GM21360 (cell line): ENCODE data around the gene LFNG.

ENCODE experiments used
- ATAC-seq: cut with Tn5 transposase; IDR thresholded peaks from one replicate; pipeline ENCODE4 v1.9.1; 2021; ENCODE audit warnings: mild to moderate bottlenecking, moderate library complexity; ENCODE audit not compliant: unreplicated experiment

LFNG gene, protein sequence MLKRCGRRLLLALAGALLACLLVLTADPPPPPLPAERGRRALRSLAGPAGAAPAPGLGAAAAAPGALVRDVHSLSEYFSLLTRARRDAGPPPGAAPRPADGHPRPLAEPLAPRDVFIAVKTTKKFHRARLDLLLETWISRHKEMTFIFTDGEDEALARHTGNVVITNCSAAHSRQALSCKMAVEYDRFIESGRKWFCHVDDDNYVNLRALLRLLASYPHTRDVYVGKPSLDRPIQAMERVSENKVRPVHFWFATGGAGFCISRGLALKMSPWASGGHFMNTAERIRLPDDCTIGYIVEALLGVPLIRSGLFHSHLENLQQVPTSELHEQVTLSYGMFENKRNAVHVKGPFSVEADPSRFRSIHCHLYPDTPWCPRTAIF

DNA sequence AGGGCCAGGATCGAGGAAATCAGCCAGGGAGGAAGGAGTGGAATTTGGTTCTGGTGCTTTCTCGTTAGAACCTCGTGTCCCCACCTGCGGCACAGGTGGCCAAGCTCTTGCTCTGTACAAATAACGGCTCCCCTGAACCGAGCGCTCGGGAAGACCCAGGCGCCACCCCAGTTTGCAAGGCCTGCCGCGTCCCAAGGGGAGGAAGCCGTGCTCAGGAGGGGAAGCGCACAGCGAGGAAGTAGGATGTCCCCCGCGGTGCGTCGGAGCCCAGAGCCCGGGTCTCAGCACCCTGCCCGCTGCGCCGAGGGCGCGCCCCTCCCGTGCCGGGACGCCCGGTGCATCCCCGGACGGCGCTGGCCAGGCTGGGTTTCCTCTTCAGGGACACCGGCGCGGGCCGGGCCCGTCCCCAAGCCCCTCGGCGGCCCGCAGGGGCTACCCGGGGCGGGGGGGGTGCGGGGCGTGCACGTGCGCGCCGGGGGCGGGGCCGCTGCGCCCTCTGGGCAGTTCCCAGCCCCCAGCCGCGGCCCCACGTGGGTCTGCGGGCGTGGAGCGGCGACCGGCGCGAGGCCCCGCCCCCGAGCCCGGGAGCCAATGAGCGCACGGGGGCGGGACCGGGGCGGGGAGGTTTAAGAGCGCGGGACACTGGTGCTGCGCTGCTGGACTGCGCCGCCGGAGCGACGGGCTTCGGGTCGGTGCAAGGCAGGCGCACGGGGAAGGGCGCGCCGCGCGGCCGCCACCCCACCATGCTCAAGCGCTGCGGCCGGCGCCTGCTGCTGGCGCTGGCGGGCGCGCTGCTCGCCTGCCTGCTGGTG is at the start of gene LFNG:
TSS of gene LFNG (plus strand) at position 656 of the 812 bp plus-strand sequence. CDS start at position 744, 88 bp downstream.
- ATAC-seq, result peak; percentile 73

DNA sequence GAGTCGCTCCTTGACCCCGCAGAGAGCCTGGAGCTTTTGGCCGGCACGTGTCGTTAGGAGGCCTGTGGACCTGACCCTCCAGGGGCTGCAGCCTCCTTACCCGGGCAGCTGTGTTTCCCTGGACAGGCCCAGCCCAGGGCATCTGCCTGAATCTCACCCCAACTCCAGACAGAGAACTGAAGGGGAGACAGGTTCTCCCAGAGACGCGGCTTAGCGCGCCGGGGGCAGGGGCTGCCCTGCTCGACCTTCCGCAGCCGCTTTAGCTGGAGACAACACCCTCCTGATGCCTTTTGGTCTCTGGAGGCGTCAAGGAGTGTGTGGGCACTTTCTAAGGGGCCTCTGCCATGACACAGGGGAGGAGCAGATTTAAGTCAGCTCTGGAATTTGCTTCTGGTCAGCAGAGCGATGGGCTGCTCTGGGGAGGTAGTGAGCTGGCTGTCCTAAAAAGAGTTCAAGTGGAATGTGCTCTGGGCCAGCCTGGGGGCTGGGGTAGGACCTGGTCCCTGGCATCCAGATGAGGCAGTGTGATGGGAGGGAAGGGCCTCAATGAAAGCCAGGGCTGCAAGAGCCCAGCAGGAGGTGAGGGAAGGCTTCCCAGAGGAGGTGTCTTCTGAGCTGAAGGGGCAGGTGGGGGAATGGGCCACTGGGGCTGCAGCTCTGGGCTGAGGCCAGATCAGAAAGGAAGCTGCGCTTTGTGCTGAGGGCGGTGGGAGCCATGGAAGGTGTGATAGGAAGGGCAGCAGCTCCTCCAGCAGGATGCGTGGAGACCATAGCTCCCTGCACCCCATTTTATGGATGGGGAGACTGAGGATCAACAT is 49.2 kb upstream of the LFNG start:
- ATAC-seq, result no peak

- ATAC-seq, result no peak
Measured at GRCh38 chr7:2471022-2471329, 48.6 kb upstream of the LFNG start.

GRCh38 chr7:2471396-2471795 is 48.2 kb upstream of the LFNG start:
- ATAC-seq, result no peak

- no peak for ATAC-seq
Measured at GRCh38 chr7:2472739-2473138, 46.8 kb upstream of the LFNG start.

- no peak for ATAC-seq
Measured at GRCh38 chr7:2473496-2474180, 45.9 kb upstream of the LFNG start.

GRCh38 chr7:2474224-2474623 is 45.4 kb upstream of the LFNG start:
- no peak for ATAC-seq

- no peak for ATAC-seq
Measured at GRCh38 chr7:2474813-2475677, 44.5 kb upstream of the LFNG start.

DNA sequence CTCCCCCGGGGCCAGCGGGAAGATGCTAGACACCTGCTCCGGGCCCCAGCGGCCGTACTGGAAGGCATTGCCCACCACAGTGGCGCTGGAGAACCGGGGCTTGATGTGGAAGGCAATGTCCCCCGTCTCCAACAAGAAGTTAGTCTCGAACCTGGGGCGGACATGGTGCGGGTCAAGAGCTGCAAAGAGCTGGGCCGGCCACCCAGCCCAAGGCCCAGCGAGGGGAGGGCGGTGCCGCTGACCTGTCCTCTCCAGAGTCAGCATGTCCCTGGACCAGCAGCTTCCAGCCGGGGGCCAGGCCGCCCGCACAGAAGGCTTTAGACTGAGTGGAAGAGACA is 43.9 kb upstream of the LFNG start:
- no peak for ATAC-seq

GRCh38 chr7:2476298-2476697 is 43.3 kb upstream of the LFNG start, which contains the start of gene GRIFIN:
TSS of gene GRIFIN (minus strand) at chr7:2476398. CDS start at chr7:2476383, 15 bp downstream.
- no peak for ATAC-seq

DNA sequence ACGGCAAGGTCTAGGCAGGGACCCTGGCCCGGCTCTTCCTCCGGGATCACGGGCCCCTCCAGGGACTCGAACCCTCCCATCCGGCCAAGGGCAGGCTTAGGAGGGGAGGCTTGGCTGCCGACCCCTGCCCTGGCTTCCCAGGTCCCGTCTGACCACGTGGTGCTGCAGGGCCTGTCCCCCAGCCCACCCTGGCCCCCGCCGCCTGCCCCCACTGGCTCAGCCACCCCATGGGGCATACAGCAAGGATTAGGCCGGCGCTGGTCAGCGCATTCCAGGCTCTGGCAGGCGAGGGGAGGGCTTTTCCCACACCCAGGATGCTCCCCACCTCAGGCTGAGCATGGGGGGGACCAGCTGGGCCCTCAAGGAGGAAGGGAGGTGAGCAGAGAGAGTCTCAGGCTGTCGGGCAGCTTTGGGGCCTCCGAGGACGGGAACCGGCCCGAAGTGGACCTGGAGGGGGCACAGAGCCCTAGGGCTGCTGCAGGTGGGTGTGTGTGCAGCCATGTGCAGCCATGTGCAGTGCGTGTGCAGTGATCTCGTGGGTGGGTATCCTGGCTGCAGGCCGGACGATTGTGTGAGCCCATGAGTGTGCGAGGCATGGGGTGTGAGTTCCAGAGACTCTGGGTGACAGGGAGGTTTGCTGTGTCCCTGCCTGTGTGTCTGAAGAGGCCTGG is 42.7 kb upstream of the LFNG start:
- no peak for ATAC-seq

DNA sequence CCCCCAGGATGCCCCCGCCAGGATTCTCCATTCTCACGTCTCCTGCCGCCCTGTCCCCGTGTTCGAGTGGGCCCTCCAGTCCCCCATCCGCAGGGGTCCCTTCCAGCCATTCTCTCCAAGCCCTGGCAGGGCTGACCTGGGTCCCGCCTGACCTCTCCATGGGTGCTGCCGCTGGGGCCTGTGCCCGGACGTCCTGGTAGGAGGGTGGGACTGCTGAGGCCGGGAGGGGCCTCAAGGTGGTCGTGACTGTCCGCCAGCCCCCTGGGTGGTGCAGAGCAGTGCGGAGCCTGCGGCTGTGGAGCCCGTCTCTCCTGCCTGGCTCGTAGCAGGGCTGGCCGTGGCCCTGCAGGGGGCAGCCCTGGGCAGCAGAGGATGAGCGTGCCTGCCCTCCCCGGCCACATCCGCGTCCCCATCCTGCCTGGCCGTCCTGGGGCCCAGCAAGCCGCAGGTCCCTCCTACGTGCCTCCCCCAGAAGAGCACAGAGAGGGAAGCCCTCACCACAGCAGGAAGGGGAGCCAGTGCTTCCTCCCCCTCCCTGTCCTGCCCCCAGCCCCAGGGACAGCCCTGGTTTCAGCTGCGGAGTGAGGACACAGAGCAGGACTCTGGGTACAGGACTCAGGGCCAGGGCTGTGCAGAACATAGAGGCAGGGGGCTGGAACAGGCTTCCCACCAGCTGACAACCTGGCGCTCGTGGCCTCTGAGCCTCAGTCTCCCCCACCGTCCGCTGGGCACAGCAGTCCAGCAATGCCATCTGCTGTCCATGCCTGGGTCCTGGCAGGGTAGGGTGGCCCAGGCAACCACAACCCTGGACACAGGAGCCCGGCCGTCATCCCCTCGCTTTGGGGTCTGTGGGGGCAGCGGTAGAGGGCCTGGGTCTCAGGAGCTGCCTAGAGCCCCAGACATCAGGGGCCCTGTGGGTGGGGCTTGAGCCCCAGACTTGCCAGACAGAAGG is 41.9 kb upstream of the LFNG start:
- ATAC-seq, result no peak

DNA sequence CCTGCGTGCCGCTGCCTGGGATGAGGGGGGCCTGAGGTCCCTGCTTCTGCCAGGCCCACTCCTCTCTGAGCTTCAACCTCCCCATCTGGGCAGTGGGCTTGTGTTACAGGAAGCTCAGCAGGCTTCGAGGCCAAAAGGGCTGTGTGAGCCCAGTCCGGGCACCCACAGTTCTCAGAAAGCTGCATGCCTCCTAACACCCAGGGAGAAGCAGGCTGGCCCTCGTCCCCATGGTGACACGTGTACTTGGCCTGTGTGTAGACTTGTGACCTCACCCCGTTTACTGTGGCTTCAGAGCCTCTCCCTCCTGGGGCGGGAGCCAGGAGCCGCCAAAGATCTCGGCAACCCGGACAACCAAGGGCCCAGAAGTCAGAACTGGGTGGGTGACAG is 41.2 kb upstream of the LFNG start:
- no peak for ATAC-seq

- ATAC-seq, result no peak
Measured at GRCh38 chr7:2478800-2479199, 40.8 kb upstream of the LFNG start.

- ATAC-seq, result no peak
Measured at GRCh38 chr7:2479276-2480069, 40.1 kb upstream of the LFNG start.

DNA sequence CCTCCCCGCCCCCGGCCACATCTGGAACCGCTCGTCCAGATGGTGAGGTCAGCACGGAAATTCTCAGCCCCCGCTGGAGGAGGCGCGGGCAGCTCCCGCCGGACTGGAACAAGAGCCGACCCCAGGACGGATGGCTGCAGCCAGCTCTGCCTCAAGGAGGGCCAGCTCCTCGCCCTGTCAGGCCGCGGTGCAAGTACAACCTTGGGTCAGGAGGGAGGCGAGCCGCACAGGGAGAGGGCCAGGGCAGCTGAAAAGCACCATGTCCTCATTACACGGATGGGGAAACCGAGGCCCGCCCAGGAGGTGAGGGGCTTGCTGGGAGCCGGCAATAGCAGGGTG is 39.5 kb upstream of the LFNG start:
- no peak for ATAC-seq

- no peak for ATAC-seq
Measured at GRCh38 chr7:2481195-2481594, 38.4 kb upstream of the LFNG start.
